DLD1 (cell line): ENCODE results near the gene SRPK1.

Source experiments
- in situ Hi-C: cut with HindIII; loops from 2 replicates; pipeline ENCODE4 v1.10.0; 2017; ENCODE audit warnings: low sequenced_read_pairs

SRPK1 gene

GRCh38 chr6:35786810-35787209 is 134.1 kb downstream of the SRPK1 start:
- in situ Hi-C loops, result no loop called here

- in situ Hi-C loops, result no loop called here
Observed at GRCh38 chr6:35786272-35786671, 134.6 kb downstream of the SRPK1 start.

- in situ Hi-C loops, result no loop called here
Observed at GRCh38 chr6:35784200-35784599, 136.7 kb downstream of the SRPK1 start.
